ENCODE results near the gene SNX27. TPM values are rescaled to one million over a fixed set of nuclear protein-coding genes. Genes with fewer than 3 reads are reported as not detected.

Gene SNX27
- total RNA-seq, 6 experiments from 2014 or later = 14.9 to 21.4 (median 16.9) TPM

DNA sequence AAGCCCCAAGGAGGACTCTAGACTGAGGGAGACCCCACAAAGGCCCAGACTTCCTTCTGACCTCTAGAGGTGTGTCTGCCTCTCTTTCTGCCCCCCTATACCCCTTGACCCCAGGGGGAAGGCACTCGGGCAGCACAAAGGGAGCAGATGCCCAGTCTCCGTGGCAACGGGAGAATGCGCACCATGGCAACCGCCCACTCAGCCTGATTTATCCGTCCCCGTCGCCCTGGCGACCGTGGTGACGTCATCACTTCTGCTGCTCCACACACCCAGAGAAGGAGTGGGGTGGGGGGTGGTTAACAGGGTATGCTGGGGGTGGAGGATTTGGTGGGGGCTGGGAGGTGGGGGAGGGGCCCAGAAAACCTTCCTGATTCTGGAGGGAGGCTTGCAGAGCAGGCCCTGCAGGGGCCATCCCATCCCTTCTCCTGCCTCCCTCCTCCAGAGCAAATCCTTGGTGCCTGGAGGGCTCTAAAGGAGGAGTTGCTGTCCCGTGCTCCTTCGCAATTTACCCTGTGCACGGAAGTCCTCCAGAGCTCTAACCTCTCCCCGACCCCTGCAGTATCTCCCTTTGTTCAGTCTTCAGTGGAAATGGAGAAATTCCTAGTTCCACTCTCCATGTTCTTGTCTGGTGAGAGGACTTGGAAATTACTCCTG lies 98.5 kb downstream of the SNX27 start:
- Histone ChIP-seq H3K27ac (no peak overlapping the region), H3K36me3 (no peaks in the 10 kb centered on the region), H3K4me3 (no peak overlapping the region), H3K27me3 (no peaks in the 10 kb centered on the region), H3K4me1 (no peaks in the 10 kb centered on the region), H3K9me3 (no peaks in the 10 kb centered on the region)
- TF ChIP-seq POLR2A (IDR thresholded peaks at IDR 0.05) = no peak
- TF ChIP-seq CTCF (IDR thresholded peaks at IDR 0.05) = no peak
- DNase-seq (no peak), ATAC-seq (no peak)
- intact Hi-C loops (cut with DNase I) = no loop called here
- WGBS (ENCODE audit: insufficient coverage, low coverage, low lambda C conversion rate, missing lambda C conversion rate) = 51% methylated on average over 6 of the region's 15 CpGs

- Histone ChIP-seq H3K4me3 (no peak overlapping the region), H3K36me3 (no peaks in the 10 kb centered on the region), H3K27ac (no peak overlapping the region), H3K9me3 (no peaks in the 10 kb centered on the region), H3K4me1 (no peaks in the 10 kb centered on the region), H3K27me3 (no peaks in the 10 kb centered on the region)
- DNase-seq (no peak), ATAC-seq (no peak)
- intact Hi-C loops (cut with DNase I) = no loop called here
- TF ChIP-seq POLR2A (IDR thresholded peaks at IDR 0.05) (no peak), CTCF (IDR thresholded peaks at IDR 0.05) (no peak)
- 91% methylated on average over 10 of the region's 21 CpGs for WGBS (ENCODE audit: insufficient coverage, low coverage, low lambda C conversion rate, missing lambda C conversion rate)
Measured at GRCh38 chr1:151711044-151711800, 99.4 kb downstream of the SNX27 start.

- no peaks in the 10 kb centered on the region for H3K27me3 ChIP-seq
- H3K4me1 ChIP-seq = no peaks in the 10 kb centered on the region
- ATAC-seq = no peak
- intact Hi-C loops (cut with DNase I) = no loop called here
- WGBS (ENCODE audit: insufficient coverage, low coverage, low lambda C conversion rate, missing lambda C conversion rate) = 71% methylated on average over 4 of the region's 10 CpGs
- DNase-seq = no peak
- no peaks in the 10 kb centered on the region for H3K36me3 ChIP-seq
- TF ChIP-seq POLR2A (IDR thresholded peaks at IDR 0.05) (no peak), CTCF (IDR thresholded peaks at IDR 0.05) (no peak)
- no peaks in the 10 kb centered on the region for H3K9me3 ChIP-seq
- no peak overlapping the region for H3K27ac ChIP-seq
- H3K4me3 ChIP-seq = no peak overlapping the region
Measured at GRCh38 chr1:151711951-151712350, 100.1 kb downstream of the SNX27 start.

DNA sequence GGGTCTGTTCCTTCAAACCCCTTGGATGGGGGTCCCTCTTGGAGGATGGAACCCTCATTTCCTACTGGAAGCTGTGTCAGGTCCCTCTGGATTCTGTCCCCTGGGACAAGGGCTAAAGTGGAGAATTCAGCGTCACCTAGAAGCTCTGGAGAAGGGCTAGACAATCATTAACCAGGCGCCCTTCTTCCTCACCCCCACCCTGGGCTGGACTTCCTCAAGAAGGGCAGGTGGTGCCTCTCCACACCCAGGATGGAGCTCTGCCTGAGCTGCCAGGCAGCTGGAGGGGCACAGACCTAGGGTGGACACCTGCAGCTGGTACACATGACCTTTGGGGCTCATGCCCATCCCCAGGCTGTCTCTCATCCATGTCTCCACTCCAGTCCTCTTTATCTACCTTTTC lies 101.2 kb downstream of the SNX27 start:
- TF ChIP-seq POLR2A (IDR thresholded peaks at IDR 0.05) (no peak), CTCF (IDR thresholded peaks at IDR 0.05) (no peak)
- no peaks in the 10 kb centered on the region for H3K27me3 ChIP-seq
- no peak overlapping the region for H3K27ac ChIP-seq
- intact Hi-C loops (cut with DNase I) = no loop called here
- DNase-seq (no peak), ATAC-seq (no peak)
- no CpG with 5 or more reads among the region's 2 CpGs for WGBS (ENCODE audit: insufficient coverage, low coverage, low lambda C conversion rate, missing lambda C conversion rate)
- H3K9me3 ChIP-seq = no peaks in the 10 kb centered on the region
- H3K36me3 ChIP-seq = no peaks in the 10 kb centered on the region
- H3K4me1 ChIP-seq = no peaks in the 10 kb centered on the region
- no peak overlapping the region for H3K4me3 ChIP-seq

Data from right lobe of liver (tissue), 6 donors.